Naive B cell (primary cell): ENCODE data around the gene ROBO1. TPM values are rescaled to one million over a fixed set of nuclear protein-coding genes. Genes with fewer than 3 reads are reported as not detected.
"Not testable (repeated sequence)": the region's sequence is repeated elsewhere in the genome, so short reads cannot be mapped to it uniquely, and the experiment has no call there.

Experiments
- ATAC-seq, 2 donors: fragments of 150-1000 bp; cut with Tn5 transposase; 2 replicates each; pipeline ENCODE4 v1.10.0; 2021; ENCODE audit warnings: low read depth in 2 of 2, mild to moderate bottlenecking in 2 of 2, moderate library complexity in 2 of 2
- DNase-seq: peaks from one replicate; pipeline ENCODE4 v3.0.0; 2022
- H3K27ac Mint-ChIP-seq, 6 donors: one replicate each; pipeline ENCODE4 v1.8.0; 2020 to 2022; ENCODE audit warnings: mild to moderate bottlenecking in 6 of 6, mixed read lengths in 6 of 6, moderate library complexity in 5 of 6, inconsistent platforms in 2 of 6
- H3K27me3 Mint-ChIP-seq, 3 donors: one replicate each; pipeline ENCODE4 v1.8.0; 2021 to 2022; ENCODE audit warnings: mixed read lengths in 3 of 3, mild to moderate bottlenecking in 1 of 3
- H3K36me3 Mint-ChIP-seq, 2 donors: one replicate each; pipeline ENCODE4 v1.8.0; 2020 to 2022; ENCODE audit warnings: mixed read lengths in 2 of 2, inconsistent platforms in 1 of 2, mild to moderate bottlenecking in 1 of 2
- H3K4me1 Mint-ChIP-seq, 3 donors: one replicate each; pipeline ENCODE4 v1.8.0; 2020 to 2022; ENCODE audit warnings: mixed read lengths in 3 of 3, inconsistent platforms in 1 of 3, mild to moderate bottlenecking in 1 of 3, moderate library complexity in 1 of 3
- H3K4me3 Mint-ChIP-seq, 8 donors: one replicate each; pipeline ENCODE4 v1.8.0; 2020 to 2022; ENCODE audit warnings: mild to moderate bottlenecking in 8 of 8, mixed read lengths in 8 of 8, moderate library complexity in 8 of 8, inconsistent platforms in 2 of 8
- H3K9me3 Mint-ChIP-seq, 7 donors: one replicate each; pipeline ENCODE4 v1.8.0; 2020 to 2022; ENCODE audit warnings: mixed read lengths in 7 of 7, mild to moderate bottlenecking in 5 of 7, inconsistent platforms in 2 of 7, moderate library complexity in 1 of 7
- polyA plus RNA-seq, 6 donors: library from polyadenylated mRNA; unstranded; fragments of 300-500 nt; fragmentation: Illumina TruSeq; gene quantifications; one replicate each; pipeline ENCODE4 v1.2.3, GENCODE V29; 2021; ENCODE audit warnings: low read depth in 6 of 6

Gene ROBO1
- polyA plus RNA-seq, 6 donors from 2014 or later = 0.39 to 0.44 TPM; not detected in 4

- H3K27ac Mint-ChIP-seq = no peak overlapping the region
- no peaks in the 10 kb centered on the region for H3K4me1 Mint-ChIP-seq
- H3K9me3 Mint-ChIP-seq = no peaks in the 10 kb centered on the region
- H3K4me3 Mint-ChIP-seq = no peak overlapping the region
- H3K36me3 Mint-ChIP-seq = no peaks in the 10 kb centered on the region
- DNase-seq (no peak), ATAC-seq (no peak)
- H3K27me3 Mint-ChIP-seq = no peaks in the 10 kb centered on the region
Observed at GRCh38 chr3:78726545-78726944, 1041.3 kb downstream of the ROBO1 start.

- H3K27me3 Mint-ChIP-seq = no peaks in the 10 kb centered on the region
- DNase-seq (no peak), ATAC-seq (no peak)
- H3K36me3 Mint-ChIP-seq = no peaks in the 10 kb centered on the region
- H3K27ac Mint-ChIP-seq = no peak overlapping the region
- no peaks in the 10 kb centered on the region for H3K4me1 Mint-ChIP-seq
- no peak overlapping the region for H3K4me3 Mint-ChIP-seq
- no peaks in the 10 kb centered on the region for H3K9me3 Mint-ChIP-seq
Observed at GRCh38 chr3:78725703-78726246, 1042.0 kb downstream of the ROBO1 start.

- Mint-ChIP-seq H3K4me1 (no peaks in the 10 kb centered on the region), H3K36me3 (no peaks in the 10 kb centered on the region), H3K27ac (no peak overlapping the region), H3K9me3 (no peaks in the 10 kb centered on the region), H3K4me3 (no peak overlapping the region), H3K27me3 (no peaks in the 10 kb centered on the region)
- ATAC-seq = no peak
- DNase-seq = no peak
Observed at GRCh38 chr3:78724859-78725258, 1042.9 kb downstream of the ROBO1 start.

- not testable (repeated sequence) for ATAC-seq, H3K4me1 Mint-ChIP-seq, H3K27me3 Mint-ChIP-seq, H3K27ac Mint-ChIP-seq, H3K4me3 Mint-ChIP-seq, DNase-seq, H3K36me3 Mint-ChIP-seq, H3K9me3 Mint-ChIP-seq
Observed at GRCh38 chr3:78724364-78724763, 1043.4 kb downstream of the ROBO1 start.

GRCh38 chr3:78721771-78722543 is 1045.8 kb downstream of the ROBO1 start:
- H3K36me3 Mint-ChIP-seq = no peaks in the 10 kb centered on the region
- H3K4me3 Mint-ChIP-seq = no peak overlapping the region
- ATAC-seq (no peak), DNase-seq (no peak)
- no peaks in the 10 kb centered on the region for H3K9me3 Mint-ChIP-seq
- no peaks in the 10 kb centered on the region for H3K27me3 Mint-ChIP-seq
- H3K4me1 Mint-ChIP-seq = no peaks in the 10 kb centered on the region
- H3K27ac Mint-ChIP-seq = no peak overlapping the region

GRCh38 chr3:78718707-78719106 is 1049.1 kb downstream of the ROBO1 start:
- Mint-ChIP-seq H3K4me3 (no peak overlapping the region), H3K36me3 (no peaks in the 10 kb centered on the region), H3K27me3 (no peaks in the 10 kb centered on the region), H3K4me1 (no peaks in the 10 kb centered on the region), H3K9me3 (peaks cover 0 to 4% (median 0%) of the 10 kb centered on the region in 7 donors), H3K27ac (no peak overlapping the region)
- no peak for ATAC-seq
- no peak for DNase-seq

GRCh38 chr3:78717041-78717440 is 1050.8 kb downstream of the ROBO1 start:
- no peak overlapping the region for H3K27ac Mint-ChIP-seq
- peaks cover 0 to 4% (median 0%) of the 10 kb centered on the region in 7 donors for H3K9me3 Mint-ChIP-seq
- no peaks in the 10 kb centered on the region for H3K4me1 Mint-ChIP-seq
- DNase-seq (no peak), ATAC-seq (no peak)
- no peaks in the 10 kb centered on the region for H3K27me3 Mint-ChIP-seq
- no peaks in the 10 kb centered on the region for H3K36me3 Mint-ChIP-seq
- no peak overlapping the region for H3K4me3 Mint-ChIP-seq

GRCh38 chr3:78712941-78713340 is 1054.9 kb downstream of the ROBO1 start:
- Mint-ChIP-seq H3K9me3 (peaks cover 0 to 5% (median 0%) of the 10 kb centered on the region in 7 donors), H3K27me3 (no peaks in the 10 kb centered on the region), H3K4me3 (no peak overlapping the region), H3K36me3 (no peaks in the 10 kb centered on the region), H3K4me1 (no peaks in the 10 kb centered on the region), H3K27ac (no peak overlapping the region)
- no peak for ATAC-seq
- no peak for DNase-seq

- Mint-ChIP-seq H3K36me3 (no peaks in the 10 kb centered on the region), H3K4me3 (no peak overlapping the region), H3K9me3 (peaks cover 0 to 5% (median 0%) of the 10 kb centered on the region in 7 donors), H3K4me1 (no peaks in the 10 kb centered on the region), H3K27ac (no peak overlapping the region), H3K27me3 (no peaks in the 10 kb centered on the region)
- ATAC-seq (no peak), DNase-seq (no peak)
Observed at GRCh38 chr3:78712270-78712669, 1055.5 kb downstream of the ROBO1 start.

GRCh38 chr3:78708565-78709073 is 1059.2 kb downstream of the ROBO1 start:
- Mint-ChIP-seq H3K27me3 (no peaks in the 10 kb centered on the region), H3K4me1 (no peaks in the 10 kb centered on the region), H3K27ac (no peak overlapping the region), H3K4me3 (no peak overlapping the region), H3K36me3 (no peaks in the 10 kb centered on the region), H3K9me3 (peaks cover 0 to 5% (median 0%) of the 10 kb centered on the region in 7 donors)
- ATAC-seq = no peak
- no peak for DNase-seq

- Mint-ChIP-seq H3K36me3 (no peaks in the 10 kb centered on the region), H3K27ac (no peak overlapping the region), H3K9me3 (peaks cover 0 to 5% (median 0%) of the 10 kb centered on the region in 7 donors), H3K27me3 (no peaks in the 10 kb centered on the region), H3K4me3 (no peak overlapping the region), H3K4me1 (no peaks in the 10 kb centered on the region)
- no peak for DNase-seq
- ATAC-seq = no peak
Observed at GRCh38 chr3:78707609-78708008, 1060.2 kb downstream of the ROBO1 start.

GRCh38 chr3:78706906-78707523 is 1060.8 kb downstream of the ROBO1 start:
- peaks cover 0 to 5% (median 0%) of the 10 kb centered on the region in 7 donors for H3K9me3 Mint-ChIP-seq
- ATAC-seq = no peak
- H3K27ac Mint-ChIP-seq = no peak overlapping the region
- no peak for DNase-seq
- H3K27me3 Mint-ChIP-seq = no peaks in the 10 kb centered on the region
- no peaks in the 10 kb centered on the region for H3K36me3 Mint-ChIP-seq
- no peak overlapping the region for H3K4me3 Mint-ChIP-seq
- H3K4me1 Mint-ChIP-seq = no peaks in the 10 kb centered on the region

GRCh38 chr3:78703944-78704343 is 1063.9 kb downstream of the ROBO1 start:
- Mint-ChIP-seq H3K27ac (no peak overlapping the region), H3K4me3 (no peak overlapping the region), H3K9me3 (peaks cover 0 to 2% (median 0%) of the 10 kb centered on the region in 7 donors), H3K36me3 (no peaks in the 10 kb centered on the region), H3K27me3 (no peaks in the 10 kb centered on the region), H3K4me1 (no peaks in the 10 kb centered on the region)
- no peak for ATAC-seq
- no peak for DNase-seq

GRCh38 chr3:78701537-78701936 is 1066.3 kb downstream of the ROBO1 start:
- no peak for DNase-seq
- Mint-ChIP-seq H3K27me3 (no peaks in the 10 kb centered on the region), H3K4me3 (no peak overlapping the region), H3K9me3 (peaks cover 0 to 2% (median 0%) of the 10 kb centered on the region in 7 donors), H3K36me3 (no peaks in the 10 kb centered on the region), H3K27ac (no peak overlapping the region), H3K4me1 (no peaks in the 10 kb centered on the region)
- ATAC-seq = no peak
